Measurements from ENCODE around the gene MYO16.

- TF ChIP-seq CTCF (IDR thresholded peaks at IDR 0.05) (no peak), POLR2A (IDR thresholded peaks at IDR 0.05) (no peak)
These were observed 333.9 kb downstream of the MYO16 start for GRCh38 chr13:108963276-108963810.

All from tibial nerve (tissue), 3 donors.